Muscle of arm (tissue), 14 donors: Measurements from ENCODE around the gene MYEOV. TPM values are rescaled to one million over a fixed set of nuclear protein-coding genes. Genes with fewer than 3 reads are reported as not detected.

Source experiments
- DNase-seq: peaks from one replicate; pipeline ENCODE4 v3.0.0-alpha.2; 2013
- long read RNA-seq, 11 donors: transcript quantifications; one replicate each; lab custom pipeline, GENCODE V29; 2026
- polyA plus RNA-seq, 12 donors: library from polyadenylated mRNA; unstranded; fragments of 120-200 nt; gene quantifications; one replicate each; pipeline ENCODE4 v1.2.1, GENCODE V29; 2013; ENCODE audit not compliant: insufficient read length in 12 of 12

Gene MYEOV
- 1 to 10 TPM in 6 of 12 donors, under 1 TPM in 4, not detected in 2; 0.44 to 3.5 (median 1.0) TPM for polyA plus RNA-seq
- long read RNA-seq, donor 1, result 0 reads
- long read RNA-seq, donor 2, result 0 reads
- long read RNA-seq, donor 3, result 0 reads
- long read RNA-seq, donor 4, result 0 reads
- long read RNA-seq, donor 5, result 0 reads
- long read RNA-seq, donor 6, result 0 reads
- long read RNA-seq, donor 7, partial matches to known transcripts, result 0 of 1 reads
- long read RNA-seq, donor 7, other reads (novel, unspliced or antisense), result 0 of 1 reads
- long read RNA-seq, donor 8, result 0 reads
- long read RNA-seq, donor 9, partial matches to known transcripts, result 0 of 1 reads
- long read RNA-seq, donor 9, other reads (novel, unspliced or antisense), result 0 of 1 reads
- long read RNA-seq, donor 10, result 0 reads
- long read RNA-seq, donor 11, result 0 reads

DNA sequence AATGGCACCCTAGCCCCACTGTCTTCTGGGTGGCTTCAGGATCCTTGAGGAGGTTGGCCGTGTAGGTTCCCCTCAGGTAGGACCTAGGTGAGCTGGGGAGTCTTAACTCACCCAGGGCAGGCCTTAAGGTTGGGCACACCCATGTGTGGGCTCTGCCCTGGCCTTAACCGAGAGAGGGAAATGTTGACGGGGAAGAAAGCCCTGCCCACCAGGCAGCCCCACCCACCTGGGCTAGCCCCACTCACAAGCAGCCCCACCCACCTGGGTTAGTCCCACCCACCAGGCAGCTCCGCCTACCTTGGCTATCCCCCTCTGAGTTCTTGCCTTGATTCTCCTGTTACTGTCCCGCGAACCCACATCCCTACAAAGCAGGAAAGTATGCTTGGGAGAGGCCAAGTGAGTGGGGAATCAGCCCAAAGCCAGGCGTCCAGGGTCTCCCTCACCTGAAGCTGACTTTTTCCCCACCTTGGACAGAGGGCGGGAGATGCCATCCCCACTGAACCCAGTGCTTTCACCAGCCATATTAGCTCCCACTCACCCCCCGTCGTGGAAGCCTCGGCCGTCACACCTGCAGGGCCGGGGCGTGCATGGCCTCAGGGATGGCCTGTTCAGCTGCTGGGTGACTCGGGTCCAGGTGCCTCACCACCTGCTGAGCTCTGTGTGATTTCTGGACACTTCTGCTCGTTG, at the start of gene MYEOV:
MYEOV (plus strand) TSS at position 337 of the 687 bp plus-strand sequence. CDS start 1,200 bp downstream, outside the sequence.
- DNase-seq, result no peak

- no peak for DNase-seq
Observed at GRCh38 chr11:69244266-69244665, 49.7 kb upstream of the MYEOV start.

GRCh38 chr11:69245041-69245440, 48.9 kb upstream of the MYEOV start:
- DNase-seq, result no peak

DNA sequence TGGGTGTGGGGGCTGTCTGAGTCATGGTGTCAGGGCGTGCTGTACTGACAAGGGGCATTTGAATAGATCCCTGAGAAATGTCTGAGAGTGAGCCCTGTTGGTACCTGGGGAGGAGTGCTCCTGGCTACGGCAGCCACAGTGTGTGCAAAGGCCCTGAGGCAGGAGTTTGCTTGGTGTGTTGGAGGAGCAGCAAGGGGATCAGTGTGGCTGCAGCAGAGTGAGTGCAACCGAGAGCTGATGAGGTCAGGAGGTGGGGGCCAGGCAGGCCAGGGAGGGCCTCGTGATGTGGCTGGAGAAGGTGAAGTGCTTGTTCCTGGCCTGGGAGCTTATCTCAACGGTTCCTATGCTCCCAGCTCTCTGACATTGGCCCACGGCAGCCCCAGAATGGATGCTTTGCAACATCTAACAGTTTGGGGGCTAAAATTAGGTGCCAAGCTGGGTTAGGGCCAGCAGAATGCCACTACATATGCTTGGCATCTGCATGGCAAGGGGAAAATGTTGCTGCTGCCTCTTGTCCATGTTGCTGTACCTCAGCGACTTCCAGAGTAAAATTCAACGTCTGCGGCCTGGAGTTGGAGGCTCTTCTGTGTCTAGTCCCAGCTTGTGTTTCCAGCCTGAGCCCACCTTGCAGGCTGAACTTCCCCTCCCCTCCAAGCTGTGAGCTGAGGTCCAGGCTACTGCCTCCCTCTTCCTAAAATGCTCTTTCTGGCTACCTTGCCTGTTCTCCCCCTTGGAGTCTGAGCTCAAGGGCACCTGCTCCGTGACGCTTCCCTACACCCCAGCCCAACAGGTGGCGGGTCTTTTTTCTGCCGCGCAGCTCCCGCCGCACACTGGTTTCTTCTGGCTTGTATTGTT, 48.2 kb upstream of the MYEOV start:
- no peak for DNase-seq

GRCh38 chr11:69249311-69250185, 44.4 kb upstream of the MYEOV start:
- DNase-seq, result no peak

- DNase-seq, result no peak
Observed at GRCh38 chr11:69250186-69251056, 43.5 kb upstream of the MYEOV start.

DNA sequence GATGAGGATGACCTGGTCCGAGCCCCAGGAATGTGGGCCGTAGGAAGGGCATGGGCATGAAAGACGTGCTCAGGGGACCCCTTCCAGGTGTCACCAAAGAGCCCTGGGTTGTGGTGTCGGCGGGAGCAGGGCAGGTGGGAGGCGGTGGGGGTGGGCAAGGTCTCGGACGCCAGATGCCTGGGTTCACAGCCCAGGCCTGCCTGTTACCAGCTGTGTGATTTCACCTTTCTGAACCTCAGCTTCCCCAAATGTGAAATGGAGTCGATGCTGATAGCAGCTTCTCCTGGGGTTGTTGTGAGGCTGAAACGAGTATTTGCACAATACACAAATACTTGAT, 42.9 kb upstream of the MYEOV start:
- DNase-seq, result no peak

GRCh38 chr11:69251639-69252489, 42.1 kb upstream of the MYEOV start:
- no peak for DNase-seq

GRCh38 chr11:69252490-69252837, 41.5 kb upstream of the MYEOV start:
- DNase-seq, result no peak

DNA sequence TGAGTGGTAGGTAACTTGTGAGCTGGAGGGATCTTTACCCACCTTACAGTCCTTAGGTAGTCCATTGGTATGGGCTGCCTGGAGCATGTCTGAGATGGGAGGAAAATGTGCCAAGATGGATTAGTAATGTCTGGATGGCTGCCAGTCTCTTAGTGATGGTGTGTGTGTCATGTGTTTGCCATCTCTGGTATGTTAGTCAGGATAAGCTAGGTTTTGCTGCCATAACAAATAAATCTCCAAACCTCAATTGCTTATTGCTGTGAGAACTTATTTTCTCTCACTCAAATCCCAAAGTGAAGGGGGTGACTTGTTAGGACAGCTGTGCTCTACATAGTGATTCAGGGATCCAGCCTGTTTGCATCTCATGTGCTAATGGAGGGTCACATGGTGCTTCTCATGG, 40.9 kb upstream of the MYEOV start:
- DNase-seq, result no peak

DNA sequence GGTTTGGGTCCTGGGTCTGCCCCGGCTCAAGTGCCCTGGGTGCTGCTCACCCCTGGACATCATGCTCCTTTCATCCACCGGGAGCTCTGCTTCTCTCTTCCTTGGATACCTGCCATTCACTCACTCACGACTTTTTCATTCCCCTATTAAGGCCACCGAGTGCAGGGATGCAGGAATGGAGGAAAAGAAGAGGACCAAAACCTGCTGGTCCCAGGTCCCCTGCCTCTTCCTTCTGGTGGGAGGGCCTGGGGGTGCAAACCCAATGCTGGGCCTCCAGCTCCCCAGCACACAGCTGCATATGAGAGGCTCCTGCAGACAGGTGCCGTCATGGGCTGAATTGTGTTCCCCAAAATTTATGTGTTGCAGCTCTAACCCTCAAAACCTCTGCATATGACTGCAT, 36.8 kb upstream of the MYEOV start:
- no peak for DNase-seq

- no peak for DNase-seq
Observed at GRCh38 chr11:69257838-69258658, 35.9 kb upstream of the MYEOV start.

DNA sequence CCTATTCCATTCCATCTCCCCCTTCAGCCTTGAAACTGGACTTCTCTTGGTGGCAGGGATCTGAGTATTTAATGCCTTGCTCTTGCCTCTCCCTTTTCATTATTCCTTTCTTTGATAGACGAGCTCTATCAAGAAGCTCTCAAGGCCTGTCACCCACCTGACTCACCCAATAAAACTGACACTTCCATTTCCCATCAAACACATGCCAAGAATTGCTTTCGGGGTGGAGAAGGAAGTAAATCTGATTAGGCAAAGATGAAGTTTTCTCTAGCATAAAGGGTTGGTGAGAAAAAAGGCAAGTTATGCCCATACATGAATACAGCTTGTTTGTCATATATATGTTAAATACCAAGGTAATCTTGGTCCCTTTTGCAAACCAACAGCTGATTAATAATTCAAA, 34.9 kb upstream of the MYEOV start:
- DNase-seq, result no peak

- no peak for DNase-seq
Observed at GRCh38 chr11:69260622-69261021, 33.3 kb upstream of the MYEOV start.

GRCh38 chr11:69261116-69261515, 32.8 kb upstream of the MYEOV start:
- DNase-seq, result no peak

- DNase-seq, result no peak
Observed at GRCh38 chr11:69262918-69263735, 30.8 kb upstream of the MYEOV start.

DNA sequence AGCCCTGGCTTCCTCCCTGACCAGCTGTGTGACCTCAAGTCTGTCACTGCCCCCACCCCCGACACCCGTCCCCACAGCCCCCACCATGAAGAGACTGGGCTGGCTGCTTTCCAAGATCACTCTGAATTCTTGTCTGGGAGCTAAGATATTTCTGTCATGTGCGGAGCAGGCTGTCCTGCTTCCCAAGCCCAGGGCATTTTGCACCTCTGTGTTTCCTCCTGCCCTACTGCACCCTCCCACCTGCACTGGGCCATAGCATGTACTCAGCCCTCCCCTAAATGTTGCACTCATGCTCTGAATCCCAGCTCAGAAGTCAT, 30.3 kb upstream of the MYEOV start:
- DNase-seq, result no peak

DNA sequence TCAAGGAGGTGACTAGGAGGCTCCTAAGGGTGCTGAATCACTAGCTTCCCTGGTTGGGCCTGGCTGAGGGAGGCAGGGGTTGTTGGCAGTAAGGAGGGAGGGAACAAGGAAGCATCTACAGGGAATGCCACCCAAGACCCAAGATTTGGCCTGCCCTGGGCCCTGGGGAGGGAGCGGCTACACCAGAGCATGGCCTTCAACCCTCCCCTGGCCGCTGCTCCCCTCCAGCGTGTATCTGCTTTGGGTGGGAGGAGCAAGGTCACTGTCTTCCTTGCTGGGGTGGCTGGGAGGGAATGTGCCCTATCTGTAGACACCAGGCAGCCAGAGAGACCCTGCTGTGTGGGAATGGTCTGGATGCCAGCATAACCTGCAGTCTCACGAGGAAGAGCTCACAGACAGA, 29.5 kb upstream of the MYEOV start:
- DNase-seq, result no peak
